Epithelial cell of esophagus (primary cell): ENCODE measurements around the gene TENM4.

Experiments
- DNase-seq: peaks from one replicate; pipeline ENCODE4 v3.0.0; 2010; ENCODE audit warnings: low read depth
- H3K4me3 ChIP-seq: 2 replicates; pipeline ENCODE4 v1.5.1; 2011; ENCODE audit warnings: mild to moderate bottlenecking, low read length, control low read depth
- CTCF ChIP-seq: IDR thresholded peaks from 2 replicates; pipeline ENCODE4 v1.5.1; 2011; ENCODE audit warnings: low read depth, mild to moderate bottlenecking, low read length, control low read depth, inconsistent platforms; ENCODE audit not compliant: insufficient read depth; ENCODE audit errors: missing control alignments

Gene TENM4

DNA sequence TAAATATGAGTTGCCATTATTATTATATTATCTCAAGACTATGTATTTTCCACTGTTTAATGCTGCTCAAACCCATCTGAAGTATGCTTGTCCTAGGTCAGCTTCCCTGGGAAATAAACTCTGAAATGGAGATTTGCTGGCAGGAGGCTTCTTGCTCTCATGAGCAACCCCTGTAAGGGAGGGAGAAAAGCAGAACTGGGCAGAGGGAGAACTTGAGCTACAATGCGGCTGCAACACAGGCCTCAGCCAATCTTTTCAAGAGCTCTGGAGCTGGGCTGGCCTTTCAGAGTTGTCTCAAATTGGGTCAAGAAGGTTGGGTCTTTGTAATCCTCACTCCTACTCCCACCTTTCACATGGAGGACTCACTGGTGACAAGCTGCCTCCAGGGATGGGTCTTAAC lies 412.6 kb downstream of the TENM4 start:
- H3K4me3 ChIP-seq, result no peak overlapping the region
- DNase-seq, result no peak
- no peak for TF ChIP-seq CTCF

- no peak overlapping the region for H3K4me3 ChIP-seq
- no peak for DNase-seq
- TF ChIP-seq CTCF, result no peak
Observed at GRCh38 chr11:79026803-79027445, 413.9 kb downstream of the TENM4 start.

DNA sequence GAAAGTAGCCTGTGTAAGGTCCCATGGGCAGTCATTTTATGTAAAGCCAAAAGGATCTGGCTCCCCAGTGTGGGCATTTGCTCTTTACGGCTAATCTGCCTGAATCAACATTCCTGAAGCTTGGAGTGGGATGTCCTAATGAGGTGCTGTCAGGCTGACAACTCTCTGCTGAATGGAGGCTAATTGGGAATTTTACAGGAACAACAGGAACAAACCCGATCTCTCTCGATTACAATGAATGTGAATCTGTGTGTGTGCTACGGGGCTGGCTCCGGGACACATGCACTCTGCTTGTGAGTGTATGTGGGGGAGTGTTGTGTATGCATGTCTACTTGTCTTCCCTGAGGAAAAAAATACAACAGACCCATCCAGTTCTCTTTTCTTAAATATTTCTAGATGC lies 415.2 kb downstream of the TENM4 start:
- no peak overlapping the region for H3K4me3 ChIP-seq
- no peak for DNase-seq
- TF ChIP-seq CTCF, result no peak

DNA sequence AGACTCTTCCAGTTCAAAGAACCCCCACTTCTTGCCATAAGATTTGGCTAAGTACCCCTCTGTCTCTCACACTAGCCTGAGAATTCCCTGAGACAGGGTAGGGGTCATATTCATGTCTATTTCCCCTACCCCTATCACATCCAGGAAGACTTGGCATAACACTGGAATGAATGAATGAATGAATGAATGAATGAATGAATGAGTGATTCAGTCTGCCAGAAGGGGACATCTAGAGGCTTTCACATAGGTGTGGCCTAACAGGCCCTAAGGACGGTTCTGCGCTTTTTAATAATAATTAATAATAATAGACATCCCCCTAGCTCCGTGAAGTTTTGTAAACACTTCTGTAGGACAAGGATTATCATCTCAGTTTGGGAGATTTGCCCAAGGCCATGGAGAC lies 415.7 kb downstream of the TENM4 start:
- no peak for DNase-seq
- TF ChIP-seq CTCF, result no peak
- H3K4me3 ChIP-seq, result no peak overlapping the region

DNA sequence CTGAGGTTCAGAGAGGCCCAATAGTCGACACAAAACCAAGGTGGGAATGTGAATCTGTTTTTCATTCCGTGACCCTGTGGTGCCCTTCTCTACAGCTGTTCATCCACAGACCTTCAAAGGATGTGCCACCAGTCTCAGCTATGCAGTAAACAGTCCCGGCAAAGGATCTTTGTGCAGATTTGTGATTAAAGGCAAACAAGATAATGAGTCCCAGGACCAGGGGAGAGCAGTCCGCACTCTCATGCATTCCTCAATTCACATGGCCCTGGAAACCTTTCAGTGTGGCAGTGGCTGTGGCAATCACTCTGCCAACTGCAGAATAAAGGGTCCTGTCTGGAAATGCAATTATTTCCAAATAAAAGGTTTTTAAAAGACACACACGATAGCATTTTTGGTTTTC lies 418.6 kb downstream of the TENM4 start:
- no peak for TF ChIP-seq CTCF
- no peak for DNase-seq
- no peak overlapping the region for H3K4me3 ChIP-seq

DNA sequence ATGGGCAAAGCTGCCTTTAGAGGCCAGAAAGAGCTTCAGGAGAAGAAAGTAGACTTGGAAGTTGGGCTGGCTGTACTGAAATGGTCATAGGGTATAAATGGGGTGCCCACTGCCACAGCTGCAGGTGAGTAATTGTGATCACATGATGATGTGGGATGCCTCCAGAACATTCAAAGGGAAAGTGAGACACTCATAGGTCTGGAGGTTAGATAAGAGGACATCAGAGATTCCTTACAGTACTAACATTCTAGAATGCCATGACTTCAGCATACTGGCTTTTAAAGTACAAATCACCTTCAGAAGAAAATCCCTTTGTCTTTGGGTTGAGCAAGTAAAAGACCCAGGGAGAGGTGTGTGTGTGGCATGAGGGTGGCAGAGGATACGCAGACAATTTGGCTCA lies 419.2 kb downstream of the TENM4 start:
- no peak overlapping the region for H3K4me3 ChIP-seq
- no peak for TF ChIP-seq CTCF
- no peak for DNase-seq

- DNase-seq, result no peak
- no peak overlapping the region for H3K4me3 ChIP-seq
- TF ChIP-seq CTCF, result no peak
Observed at GRCh38 chr11:79019975-79020374, 420.9 kb downstream of the TENM4 start.
